D341Med (cell line): ENCODE measurements around the gene ZNF519.

Experiments used
- DNase-seq: peaks from one replicate; pipeline ENCODE4 v3.0.0; 2012; ENCODE audit warnings: low spot score

The ZNF519 gene

DNA sequence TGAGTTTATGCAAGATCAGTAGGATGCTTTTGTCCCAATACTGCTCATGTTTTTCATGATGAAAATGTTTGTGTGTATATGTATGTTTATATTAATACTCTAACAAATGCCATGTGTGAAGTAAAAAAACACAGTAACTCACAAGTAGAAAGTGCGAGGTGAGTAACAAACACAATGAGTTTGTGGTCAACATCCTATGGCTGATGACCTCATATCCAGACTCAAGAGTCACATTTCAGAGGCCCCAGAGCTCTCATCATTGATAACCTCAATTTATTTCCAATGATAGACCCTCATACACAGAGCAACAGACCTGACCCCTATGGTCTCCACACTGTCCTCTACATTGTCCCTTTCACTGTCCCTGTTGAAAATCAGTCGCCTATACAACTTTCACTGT, 34.5 kb downstream of the ZNF519 start:
- no peak for DNase-seq

DNA sequence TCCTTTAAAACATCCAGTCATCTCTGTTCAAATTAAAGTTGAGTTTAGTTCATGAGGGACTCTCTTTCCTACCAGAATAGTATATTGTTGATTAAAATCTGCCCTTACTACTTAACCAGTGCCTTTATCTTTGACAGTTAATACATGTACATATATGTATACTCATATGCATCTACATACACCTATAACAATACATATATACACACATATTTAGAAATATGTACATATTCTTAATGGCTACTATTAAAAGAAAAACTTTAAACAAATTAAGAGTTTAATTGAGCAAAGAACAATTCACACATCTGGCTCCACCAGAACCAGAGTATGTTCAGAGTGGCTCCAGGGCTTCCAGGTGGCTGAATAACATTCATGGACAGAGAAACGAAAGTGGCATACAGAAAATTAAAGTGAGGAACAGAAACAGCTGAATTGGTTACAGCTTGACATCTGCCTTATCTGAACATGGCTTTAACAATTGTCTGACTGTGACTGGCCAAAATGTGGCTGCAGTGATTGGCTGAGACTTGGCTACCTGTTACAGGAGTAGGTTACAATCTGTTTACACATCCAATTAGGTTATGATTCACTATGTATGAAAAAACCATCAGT, 38.8 kb downstream of the ZNF519 start:
- no peak for DNase-seq

DNA sequence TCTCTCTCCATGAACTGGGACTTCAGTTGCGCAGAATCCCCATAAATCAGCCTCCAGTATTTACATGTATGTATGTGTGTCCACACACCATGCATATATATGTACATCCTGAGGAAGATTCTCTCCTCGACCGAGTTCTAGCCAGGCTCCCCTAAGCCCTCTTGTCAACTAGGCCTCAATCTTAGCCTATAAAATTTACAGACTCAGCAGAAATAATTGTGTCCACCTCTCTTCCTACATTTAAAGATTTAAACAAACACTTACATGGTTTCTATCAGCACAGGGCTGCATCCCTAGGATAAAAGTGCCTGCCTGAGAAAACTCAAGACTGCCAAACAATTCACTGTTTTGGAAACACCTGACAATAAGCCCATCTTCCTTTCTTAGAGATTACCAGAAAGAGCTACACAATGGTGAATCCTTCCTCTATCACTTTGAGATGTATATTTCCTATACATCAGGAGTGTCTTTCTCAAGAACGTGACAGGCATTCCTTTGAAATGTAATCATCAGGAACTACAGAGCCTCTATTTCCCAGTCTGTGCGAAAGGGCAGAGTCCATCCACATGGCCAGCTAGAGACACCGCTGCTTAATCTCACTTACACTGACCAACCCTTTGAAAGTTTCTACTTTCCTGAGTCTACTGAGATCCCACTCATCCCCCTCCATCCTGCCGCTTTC, 39.5 kb downstream of the ZNF519 start:
- no peak for DNase-seq

DNA sequence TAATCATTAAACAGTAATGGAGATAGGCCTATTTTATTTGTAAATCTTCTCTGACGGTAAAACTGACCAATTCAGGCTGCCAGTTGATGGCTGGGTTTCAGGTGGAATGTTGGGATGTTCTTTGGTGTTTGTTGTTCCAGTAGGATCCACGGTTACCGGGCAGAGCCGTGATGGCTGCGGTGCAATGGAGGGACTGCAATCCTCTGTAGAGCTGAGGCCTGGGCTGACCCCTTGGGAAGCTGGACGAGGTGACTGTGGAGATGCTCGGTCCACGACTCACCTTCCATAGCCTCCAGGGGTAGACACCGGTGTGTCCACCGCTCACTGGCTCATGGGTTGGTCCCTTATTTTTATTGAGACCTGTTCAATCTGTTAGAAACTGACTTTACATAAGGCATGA, 42.5 kb downstream of the ZNF519 start:
- DNase-seq, result no peak

DNA sequence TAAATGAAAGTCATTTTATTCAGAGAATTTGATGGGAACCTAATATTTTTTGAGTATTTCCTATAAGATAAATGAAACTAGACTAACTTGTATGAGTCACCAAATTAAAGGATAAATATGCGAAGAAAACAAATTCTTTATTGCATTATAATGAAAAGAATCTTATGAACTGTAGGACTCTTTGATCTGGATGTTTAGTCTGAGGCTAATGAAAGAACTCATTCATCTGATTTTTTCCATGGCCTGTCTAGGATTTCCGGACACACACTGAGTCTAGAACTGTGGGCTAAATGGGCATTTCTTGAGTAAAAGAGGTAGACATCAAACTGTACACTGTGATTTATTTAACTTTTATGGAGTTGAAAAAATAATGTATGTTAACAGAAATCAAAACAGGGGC, 43.0 kb downstream of the ZNF519 start:
- no peak for DNase-seq

DNA sequence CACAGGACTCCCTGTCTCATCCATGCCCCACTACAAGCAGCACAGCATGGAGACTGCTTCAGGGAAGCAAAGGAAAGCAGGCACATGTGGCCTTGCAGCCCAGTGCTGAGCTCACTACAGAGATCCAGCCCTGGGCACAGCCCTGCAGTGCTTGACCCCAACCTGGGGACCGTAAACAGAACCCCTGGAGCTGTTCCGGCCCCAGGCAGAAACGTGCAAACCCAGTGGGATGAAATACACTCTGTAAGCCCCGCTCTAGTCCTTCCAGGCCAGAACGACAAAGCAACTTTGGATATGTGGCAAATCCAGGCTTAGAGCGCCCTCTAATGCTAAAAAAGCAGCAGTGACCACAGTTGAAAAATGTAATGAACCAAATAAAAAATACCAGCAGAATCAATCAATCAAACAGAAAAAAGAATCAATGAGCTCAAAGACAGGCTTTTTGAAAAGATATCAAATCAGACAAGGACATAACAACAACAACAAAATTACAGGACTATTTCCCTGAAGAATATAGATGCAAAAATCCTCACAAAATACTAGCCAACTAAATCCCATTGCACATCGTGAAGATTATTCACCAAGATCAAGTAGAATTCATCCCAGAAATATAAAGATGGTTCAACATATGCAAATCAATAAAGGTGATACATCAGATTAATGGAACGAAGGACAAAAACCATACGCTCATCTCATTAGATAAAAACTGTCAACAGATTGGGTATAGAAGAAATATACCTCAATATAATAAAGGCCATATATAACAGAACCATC, 45.6 kb downstream of the ZNF519 start:
- peak; percentile 81 for DNase-seq

DNA sequence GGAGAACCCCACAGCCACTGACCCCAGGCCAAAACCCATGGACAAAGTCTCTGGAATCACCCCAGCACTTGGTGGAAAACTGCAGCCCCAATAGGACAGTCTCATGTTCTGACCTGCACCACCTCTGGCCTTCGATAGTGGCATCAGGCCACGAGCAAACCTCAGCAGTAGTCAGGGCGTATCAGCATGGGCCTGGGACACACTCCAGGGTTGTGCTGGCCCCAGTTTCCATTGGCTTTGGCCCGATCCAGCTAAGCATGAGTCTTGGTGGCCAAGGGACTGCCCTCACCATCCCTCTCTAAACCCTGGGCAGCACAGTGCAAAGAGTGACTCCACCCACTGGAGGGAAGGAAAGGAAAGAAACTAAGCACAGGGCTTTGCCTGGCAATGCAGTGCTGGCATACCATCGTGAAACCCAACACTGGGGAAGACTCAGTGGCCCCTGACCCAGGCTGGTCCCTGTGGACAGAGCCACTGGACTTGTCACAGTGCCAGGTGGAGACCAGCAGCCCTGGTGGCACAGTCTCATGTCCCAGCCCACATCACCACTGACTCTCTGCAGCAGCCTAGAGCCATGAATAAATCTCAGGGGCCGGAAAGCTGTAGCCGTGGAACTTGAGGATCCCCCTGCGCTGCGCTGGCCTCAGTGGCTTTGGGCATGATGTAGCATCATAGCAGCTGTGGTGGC, 46.3 kb downstream of the ZNF519 start:
- no peak for DNase-seq

DNA sequence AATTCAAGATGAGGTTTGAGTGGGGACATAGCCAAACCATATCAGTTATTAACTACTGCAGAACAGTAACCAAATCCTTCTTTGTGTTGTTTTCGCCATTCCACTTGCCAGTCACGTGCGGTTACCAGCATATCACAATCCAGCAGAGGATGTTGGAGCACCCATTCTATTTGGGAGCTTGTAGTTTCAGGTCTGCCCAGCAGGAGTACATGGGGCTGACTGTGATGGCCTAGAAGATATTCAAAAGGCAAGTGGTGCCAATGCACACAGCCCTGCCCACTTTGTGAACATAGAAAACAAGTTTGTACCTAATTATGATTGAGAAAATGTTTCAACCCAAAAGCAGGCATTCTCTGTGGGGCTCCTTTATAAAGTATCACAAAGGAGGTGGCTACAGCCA, 57.0 kb downstream of the ZNF519 start:
- no peak for DNase-seq

DNA sequence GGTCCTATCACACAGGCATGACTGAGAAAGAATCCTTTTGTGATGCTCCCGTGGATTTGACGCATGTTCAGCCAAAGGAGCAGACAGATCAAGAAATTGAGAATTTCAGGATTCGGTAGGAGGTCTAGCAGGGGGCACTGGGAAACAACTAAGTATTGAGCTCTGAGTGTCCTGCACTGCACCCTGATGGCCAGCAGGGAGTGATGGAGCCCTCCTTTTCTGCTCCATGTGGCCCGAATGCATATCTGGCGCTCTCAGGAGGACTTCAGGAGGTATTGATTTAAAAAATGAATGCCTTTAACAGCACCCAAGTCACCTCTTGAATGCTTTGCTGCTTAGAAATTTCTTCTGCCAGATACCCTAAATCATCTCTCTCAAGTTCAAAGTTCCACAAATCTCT, 58.0 kb downstream of the ZNF519 start:
- peak; percentile 60 for DNase-seq

DNA sequence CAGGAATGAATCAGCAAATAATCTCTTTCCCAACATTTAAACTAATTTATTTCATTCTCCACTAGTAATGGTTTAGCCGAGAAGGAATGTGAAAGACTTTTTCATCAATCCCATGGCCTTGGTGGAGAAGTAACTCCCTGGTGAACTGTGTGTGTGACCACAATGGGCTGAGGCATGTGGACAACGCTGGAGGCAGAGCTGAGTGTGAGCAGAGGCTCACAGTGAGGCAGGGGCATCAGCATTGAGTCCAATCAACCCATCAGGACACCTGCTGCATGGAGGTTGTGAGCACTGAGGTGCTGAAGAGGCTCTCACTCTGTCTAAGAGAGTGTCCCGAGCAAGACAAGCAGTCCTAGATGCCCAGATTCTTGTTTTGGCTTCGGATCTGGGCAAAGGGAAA, 78.6 kb downstream of the ZNF519 start:
- no peak for DNase-seq
